NCI-H510A (cell line): ENCODE measurements around the gene DBH.

Experiments used
- DNase-seq: peaks from one replicate; lab custom pipeline; 2025; lab: John Stamatoyannopoulos, UW

DBH gene

DNA sequence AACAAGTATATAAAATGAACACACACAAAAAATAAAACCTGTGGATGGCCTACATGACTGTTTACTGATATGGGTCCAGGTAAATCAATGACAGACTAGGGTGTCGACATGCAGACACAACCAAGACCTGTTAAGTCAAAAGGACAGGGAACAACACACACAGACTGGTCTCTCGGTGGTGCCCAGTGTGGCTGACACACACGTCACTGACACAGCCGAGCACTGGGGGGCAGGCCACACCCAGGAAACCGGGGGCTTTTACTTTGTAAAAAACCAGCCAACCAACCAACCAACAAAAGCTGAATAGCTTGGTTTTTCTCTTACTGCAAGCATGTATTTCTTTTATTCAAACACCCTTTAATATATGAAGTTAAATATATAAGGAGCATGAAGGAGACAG lies 31.9 kb upstream of the DBH start:
- no peak for DNase-seq

DNA sequence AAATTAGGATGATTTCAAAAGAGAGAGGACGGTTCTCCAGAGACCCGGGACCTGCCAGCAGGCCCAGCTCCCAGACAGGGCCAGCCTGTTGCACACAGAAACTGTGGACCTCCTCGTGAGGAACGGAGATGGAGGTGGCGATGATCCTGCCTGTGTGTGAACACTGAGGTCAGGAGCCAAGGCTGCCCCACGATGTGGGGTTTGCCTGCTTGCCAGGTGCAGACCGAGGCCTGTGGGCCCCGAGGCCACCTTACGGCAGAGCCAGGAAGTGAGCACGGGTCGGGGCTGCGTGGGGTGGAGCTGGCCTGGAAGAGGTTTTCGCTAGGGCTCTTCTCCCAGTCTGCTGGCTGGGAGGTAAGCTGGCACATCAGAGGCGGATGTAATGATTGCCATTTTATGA lies 31.3 kb upstream of the DBH start:
- DNase-seq, result peak; percentile 40

GRCh38 chr9:133605446-133605845 lies 30.7 kb upstream of the DBH start:
- DNase-seq, result no peak

- no peak for DNase-seq
Measured at GRCh38 chr9:133605856-133606707, 30.1 kb upstream of the DBH start.

DNA sequence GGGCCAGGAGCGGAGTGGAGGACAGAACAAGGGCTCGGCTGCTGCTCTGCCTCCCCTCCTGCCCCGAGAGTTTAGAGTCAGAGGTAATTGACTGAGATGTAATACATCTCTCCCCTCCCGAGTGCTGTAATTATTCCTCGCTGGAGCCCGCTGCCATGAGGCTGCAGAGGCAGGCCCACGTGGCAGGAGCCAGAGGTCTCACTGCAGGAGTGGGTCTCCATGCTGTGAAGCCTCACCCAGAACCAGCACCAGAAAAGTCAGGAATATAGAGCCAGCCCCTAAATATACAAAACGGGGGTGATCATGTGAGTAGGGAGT lies 29.5 kb upstream of the DBH start:
- DNase-seq, result no peak

DNA sequence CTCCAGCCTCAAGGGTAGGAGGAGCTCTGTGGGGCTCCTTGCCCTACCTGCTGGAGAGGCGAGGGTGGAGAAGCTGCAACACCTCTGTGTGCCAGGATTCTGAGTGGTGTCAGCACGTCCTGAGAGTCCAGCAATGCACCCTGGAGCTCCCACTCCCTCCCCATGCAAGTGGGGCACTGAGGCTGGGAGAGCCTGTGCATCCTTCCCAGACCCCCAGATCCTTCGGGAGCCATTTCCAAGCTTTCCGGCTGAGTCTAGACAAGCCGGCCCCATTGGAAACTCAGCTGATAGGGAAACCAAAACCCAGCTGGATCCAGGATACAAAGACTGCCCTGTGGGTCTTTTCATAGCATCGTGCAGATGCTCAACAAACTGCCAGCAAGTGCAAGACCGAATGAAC lies 28.8 kb upstream of the DBH start:
- no peak for DNase-seq

DNA sequence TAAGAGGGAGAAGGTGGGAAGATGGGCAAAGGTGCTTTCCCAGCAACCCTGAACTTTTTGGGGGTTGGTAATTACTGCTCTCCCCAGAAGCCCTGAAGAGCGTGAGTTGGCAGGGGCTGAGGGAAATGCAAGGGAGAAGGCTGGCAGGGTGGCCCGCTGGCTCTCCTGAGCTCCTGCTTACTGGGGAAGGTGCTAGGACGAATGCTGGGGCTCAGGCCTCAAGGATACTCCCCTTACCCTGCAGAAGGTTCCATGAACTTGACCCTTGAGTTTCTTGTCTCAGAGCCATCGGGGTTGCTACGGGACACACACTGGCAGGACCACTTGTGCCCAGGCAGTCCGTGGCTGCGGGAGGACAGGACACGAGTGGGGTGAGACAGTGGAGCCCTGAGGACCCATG lies 28.2 kb upstream of the DBH start:
- no peak for DNase-seq

DNA sequence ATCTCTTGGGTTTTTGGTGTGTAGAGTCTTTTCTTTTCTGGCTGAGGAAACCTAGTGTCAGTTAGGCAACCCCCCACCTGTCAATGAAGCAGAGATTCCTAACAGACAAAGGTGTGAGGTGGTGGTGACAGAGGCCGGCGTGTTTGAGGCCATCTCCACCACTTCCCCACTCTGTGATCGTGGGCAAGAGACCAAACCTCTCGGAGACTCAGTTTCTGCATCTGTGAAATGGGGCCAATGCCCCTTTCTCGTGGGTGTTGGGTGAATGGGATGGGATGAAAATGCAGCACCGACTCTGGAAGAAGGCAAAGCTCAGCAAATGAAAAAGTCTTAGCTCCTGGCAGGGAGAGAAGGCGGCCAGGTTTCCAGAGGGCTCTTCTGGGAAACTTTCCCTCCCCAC lies 27.8 kb upstream of the DBH start:
- DNase-seq, result no peak

GRCh38 chr9:133608889-133609288 lies 27.3 kb upstream of the DBH start:
- no peak for DNase-seq

DNA sequence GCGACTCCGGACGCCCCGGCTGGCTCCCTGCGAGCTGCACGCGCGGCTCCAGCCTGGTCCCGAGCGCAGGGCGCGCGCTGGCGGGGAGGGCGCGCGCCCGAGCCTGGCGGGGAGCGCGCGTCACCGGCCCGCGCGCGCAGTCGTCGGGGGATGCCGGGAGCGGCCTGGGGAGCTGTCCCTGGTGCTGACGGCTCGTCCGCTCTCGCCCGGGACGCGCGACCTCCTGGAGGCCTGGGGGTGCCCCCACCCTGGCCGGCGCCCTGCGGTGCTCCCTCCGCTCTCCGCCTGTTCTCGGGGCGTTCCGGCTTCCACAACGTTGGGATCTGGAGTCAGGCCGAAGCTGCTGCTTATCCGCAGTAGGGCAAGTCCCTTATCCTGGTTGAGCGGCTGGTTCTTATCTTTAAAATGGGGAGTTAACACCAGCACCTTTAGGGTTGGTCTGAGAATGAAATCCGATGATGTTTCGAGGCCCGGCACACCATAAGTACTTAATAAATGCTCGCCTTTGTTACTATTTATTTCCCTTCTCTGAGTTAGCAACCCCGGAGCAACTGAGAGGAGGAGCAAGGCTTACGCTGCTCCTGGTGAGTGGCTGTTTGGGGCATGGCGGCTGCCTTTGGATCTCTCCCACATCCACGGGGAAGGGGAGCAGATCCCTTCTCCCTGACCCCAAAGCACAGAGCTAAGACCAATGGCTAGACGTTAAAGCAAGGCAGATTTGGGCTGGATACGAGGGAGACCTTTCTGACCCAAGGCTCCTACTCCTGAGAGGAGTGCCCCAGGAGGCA lies 26.7 kb upstream of the DBH start, which contains the start of gene FAM163B:
Gene FAM163B (minus strand): TSS at position 79 of the 788 bp plus-strand sequence. CDS start 29,166 bp downstream, outside the sequence.
- no peak for DNase-seq

DNA sequence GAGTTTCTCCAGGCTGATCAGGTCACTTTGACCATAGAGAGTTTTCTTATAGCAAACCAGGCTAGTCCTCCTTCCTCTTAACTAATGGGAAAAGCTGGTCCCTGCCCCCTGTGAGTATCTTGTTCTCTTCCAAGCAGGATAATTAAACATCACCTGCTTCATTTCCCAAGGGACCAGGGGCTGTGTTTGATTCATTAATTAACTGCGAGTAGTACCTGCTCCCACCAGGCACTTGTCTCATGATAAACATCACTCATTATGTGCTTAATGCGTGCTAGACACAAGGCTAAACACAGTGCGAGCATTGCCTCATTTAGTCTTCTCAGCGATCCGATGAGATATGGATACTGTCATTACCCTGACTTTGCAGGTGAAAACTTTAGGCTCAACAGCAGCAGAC lies 25.3 kb upstream of the DBH start:
- no peak for DNase-seq

DNA sequence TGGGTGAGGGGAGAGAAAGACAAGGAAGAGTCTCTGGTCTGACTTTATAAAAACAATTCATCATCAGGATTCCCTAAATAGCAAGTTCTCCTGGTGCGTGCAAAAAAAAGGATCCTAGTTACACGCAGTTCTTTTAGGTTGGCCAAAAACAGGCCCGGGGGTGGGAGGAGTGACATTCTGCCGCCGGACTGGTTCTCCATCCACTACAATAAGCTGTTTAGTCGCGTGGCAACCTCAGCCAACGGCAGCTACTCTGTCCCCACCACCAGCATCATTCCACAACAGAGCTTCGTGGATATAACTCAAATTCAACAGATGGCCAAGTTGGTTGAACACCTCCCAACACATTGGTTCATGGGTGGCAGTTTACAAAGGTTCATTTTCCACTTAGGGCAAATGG lies 24.1 kb upstream of the DBH start:
- DNase-seq, result no peak

DNA sequence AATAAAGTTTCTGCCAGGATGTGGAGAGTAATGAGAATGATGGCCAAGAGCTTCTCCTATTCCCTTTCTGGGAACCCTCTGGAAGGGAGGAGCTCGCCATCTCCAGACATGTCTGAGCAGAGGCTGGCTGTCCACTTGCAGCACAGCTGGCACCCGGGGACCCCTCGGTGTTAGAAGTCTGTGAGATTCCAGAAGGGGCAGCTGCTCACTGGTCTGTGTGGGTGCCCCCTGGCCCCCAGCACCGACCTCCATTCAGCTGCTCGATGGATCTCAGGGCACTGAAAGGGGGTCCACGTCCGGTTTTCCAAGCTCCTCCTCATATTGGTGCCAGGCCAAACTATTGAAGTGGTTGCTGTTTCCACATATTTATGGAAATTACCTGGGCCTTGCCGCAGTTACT lies 23.3 kb upstream of the DBH start:
- no peak for DNase-seq

DNA sequence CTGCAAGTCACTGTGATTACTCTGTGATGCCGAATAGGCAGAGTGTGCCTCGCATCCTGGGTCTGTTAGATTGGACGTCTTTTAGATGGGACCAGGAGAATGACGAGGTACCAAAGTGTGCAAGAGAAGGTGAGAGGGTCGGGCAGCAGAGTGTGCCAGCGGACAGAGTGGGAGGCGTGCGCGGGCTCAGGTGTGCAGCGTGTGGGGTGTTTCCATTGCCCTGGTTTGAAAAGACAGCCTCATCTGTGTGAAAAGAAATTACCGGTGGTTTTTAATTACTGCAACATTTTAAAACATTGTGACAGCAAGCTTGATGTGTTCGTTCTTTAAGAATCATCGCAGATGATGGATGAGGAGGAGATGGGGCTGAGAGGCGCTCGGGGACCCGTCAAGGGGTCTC lies 22.7 kb upstream of the DBH start:
- DNase-seq, result no peak

DNA sequence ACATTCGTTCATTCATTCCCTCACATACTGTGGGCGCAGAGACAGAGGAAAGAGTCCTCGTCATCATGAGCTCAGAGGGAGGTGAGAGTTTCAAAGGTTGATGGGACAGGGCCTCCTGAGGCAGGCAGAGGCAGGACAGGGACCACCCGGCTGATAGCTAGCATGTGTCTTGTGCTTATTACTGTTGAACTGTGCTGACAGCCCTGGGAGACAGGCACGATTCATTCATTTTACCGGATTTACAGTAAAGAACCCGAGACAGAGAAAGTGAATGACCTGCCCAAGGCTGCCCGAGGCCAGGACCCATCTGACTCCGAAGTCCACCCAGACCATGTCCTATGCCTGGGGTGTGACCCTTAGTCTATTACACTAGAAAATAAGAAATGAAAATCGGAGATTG lies 22.1 kb upstream of the DBH start:
- no peak for DNase-seq

DNA sequence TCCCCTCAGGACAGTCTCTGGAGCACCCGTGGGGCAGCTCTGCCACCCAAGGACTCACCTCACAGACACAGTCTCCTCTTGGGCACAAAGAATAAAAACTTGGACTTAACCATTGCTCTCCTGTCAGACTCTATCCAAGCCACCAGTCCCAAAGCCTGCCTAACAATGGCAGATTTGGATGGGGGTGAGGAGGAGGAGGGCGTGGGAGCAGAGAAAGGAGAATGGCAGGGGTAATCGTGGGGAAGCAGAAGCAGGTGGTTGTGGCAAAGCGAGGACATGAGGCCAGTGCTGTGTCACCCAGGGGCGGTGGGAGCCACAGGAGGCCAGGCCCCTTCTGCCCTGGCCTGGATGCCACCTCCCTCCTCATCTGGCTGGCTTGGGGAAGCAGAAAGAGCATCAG lies 21.5 kb upstream of the DBH start:
- no peak for DNase-seq

DNA sequence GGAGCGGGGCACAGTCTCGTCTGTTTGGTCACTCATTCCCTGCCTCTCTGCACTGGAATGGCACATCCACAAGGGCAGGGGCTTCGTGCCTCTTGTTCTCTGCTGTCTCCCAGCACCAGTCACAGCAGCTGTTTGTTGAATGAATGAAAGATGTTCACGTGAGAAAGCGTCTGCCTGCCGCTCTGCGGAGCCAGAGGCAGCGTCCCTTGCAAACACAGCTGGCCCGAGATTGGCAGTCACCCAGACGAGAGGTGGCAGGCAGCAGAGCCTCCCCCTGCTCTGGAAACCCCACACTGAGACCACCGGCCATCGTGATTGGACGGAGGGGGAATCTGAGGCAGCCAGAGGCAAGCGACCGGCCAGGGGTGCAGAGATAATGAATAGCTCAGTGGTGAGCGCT lies 21.0 kb upstream of the DBH start:
- no peak for DNase-seq

- no peak for DNase-seq
Measured at GRCh38 chr9:133615606-133616188, 20.5 kb upstream of the DBH start.

GRCh38 chr9:133616643-133617405 lies 19.3 kb upstream of the DBH start:
- no peak for DNase-seq

DNA sequence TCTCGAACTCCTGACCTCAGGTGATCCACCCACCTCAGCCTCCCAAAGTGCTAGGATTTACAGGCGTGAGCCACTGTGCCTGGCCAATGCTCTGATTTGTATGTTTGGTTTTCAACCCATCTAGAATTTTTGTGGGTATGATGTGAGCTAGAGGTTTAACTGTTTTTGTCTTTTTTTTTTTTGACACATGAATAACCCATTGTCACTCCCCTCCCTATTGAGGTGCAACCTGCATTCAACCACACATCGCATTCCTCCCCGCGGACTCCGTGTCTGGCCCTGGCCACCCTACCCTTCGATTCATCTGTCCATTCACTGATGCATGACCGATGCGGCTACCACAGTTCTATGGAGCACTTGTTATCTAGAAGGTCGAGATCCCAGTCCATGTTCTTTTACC lies 17.4 kb upstream of the DBH start:
- DNase-seq, result no peak

DNA sequence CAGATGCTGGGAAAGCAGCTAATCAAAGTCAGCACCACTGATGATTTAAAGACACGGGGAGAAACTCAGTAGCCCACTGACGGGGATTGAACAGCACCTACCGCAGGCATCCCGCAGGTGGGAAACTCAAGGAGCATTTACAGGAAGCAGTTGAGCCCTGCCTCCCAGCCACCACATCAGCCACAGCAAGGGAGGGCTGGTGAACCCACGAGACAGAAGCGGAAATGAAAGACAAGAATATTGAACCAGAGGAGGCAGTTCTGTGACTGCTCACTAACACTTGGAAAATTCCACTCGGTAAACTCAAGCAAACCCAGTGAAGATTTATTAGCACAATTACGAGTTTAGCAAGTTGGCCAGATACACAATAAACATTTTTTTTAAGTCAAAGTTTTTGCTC lies 16.4 kb upstream of the DBH start:
- no peak for DNase-seq

- no peak for DNase-seq
Measured at GRCh38 chr9:133621725-133622267, 14.4 kb upstream of the DBH start.
